ENCODE data around the gene METTL8.

GRCh38 chr2:171345971-171346722, 87.6 kb downstream of the METTL8 start:
- TF ChIP-seq CTCF (IDR thresholded peaks at IDR 0.05) (no peak), SIN3A (IDR thresholded peaks at IDR 0.05; ENCODE audit: borderline replicate concordance, insufficient read depth, low read depth, low read length) (no peak), REST (IDR thresholded peaks at IDR 0.05; ENCODE audit: insufficient read depth in 1 of 2, low read depth in 2 of 2, low read length in 1 of 2) (no peak), POLR2AphosphoS5 (IDR thresholded peaks at IDR 0.05; ENCODE audit: low read depth, low read length) (no peak), TCF7L2 (IDR thresholded peaks at IDR 0.05; ENCODE audit: low read depth, low read length) (no peak)
